ACC112 (cell line): ENCODE results near the gene CARD6.
"Not testable (repeated sequence)": the region's sequence is repeated elsewhere in the genome, so short reads cannot be mapped to it uniquely, and the experiment has no call there.

Source experiments
- H2AFZ ChIP-seq: fragments of 200-600 bp; sonication (generic); one replicate; pipeline ENCODE4 v1.6.0; 2017; ENCODE audit warnings: antibody characterized with exemption, low read length; ENCODE audit not compliant: unreplicated experiment
- H3K27ac ChIP-seq: fragments of 200-600 bp; sonication (generic); 2 replicates; pipeline ENCODE4 v1.5.1; 2014; ENCODE audit warnings: low read depth, mild to moderate bottlenecking, antibody characterized with exemption, low read length, moderate library complexity
- H3K27me3 ChIP-seq: fragments of 200-600 bp; sonication (generic); 2 replicates; pipeline ENCODE4 v1.6.1; 2014; ENCODE audit warnings: mild to moderate bottlenecking, antibody characterized with exemption, low read length, moderate library complexity, mixed read lengths; ENCODE audit not compliant: insufficient read depth
- H3K36me3 ChIP-seq: fragments of 200-600 bp; sonication (generic); 2 replicates; pipeline ENCODE4 v1.6.1; 2016; ENCODE audit warnings: mild to moderate bottlenecking, antibody characterized with exemption, low read length, moderate library complexity, mixed read lengths; ENCODE audit not compliant: insufficient read depth
- H3K4me1 ChIP-seq: fragments of 200-600 bp; sonication (generic); one replicate; pipeline ENCODE4 v1.6.1; 2016; ENCODE audit warnings: low read length, mixed read lengths; ENCODE audit not compliant: insufficient read depth, unreplicated experiment, control insufficient read depth
- H3K4me3 ChIP-seq: fragments of 200-600 bp; sonication (generic); 2 replicates; pipeline ENCODE4 v1.5.1; 2014; ENCODE audit warnings: mild to moderate bottlenecking, low read depth, low read length
- H3K79me2 ChIP-seq: fragments of 200-600 bp; sonication (generic); one replicate; pipeline ENCODE4 v1.6.0; 2016; ENCODE audit warnings: low read length; ENCODE audit not compliant: control insufficient read depth, unreplicated experiment, insufficient read depth

CARD6 gene, protein sequence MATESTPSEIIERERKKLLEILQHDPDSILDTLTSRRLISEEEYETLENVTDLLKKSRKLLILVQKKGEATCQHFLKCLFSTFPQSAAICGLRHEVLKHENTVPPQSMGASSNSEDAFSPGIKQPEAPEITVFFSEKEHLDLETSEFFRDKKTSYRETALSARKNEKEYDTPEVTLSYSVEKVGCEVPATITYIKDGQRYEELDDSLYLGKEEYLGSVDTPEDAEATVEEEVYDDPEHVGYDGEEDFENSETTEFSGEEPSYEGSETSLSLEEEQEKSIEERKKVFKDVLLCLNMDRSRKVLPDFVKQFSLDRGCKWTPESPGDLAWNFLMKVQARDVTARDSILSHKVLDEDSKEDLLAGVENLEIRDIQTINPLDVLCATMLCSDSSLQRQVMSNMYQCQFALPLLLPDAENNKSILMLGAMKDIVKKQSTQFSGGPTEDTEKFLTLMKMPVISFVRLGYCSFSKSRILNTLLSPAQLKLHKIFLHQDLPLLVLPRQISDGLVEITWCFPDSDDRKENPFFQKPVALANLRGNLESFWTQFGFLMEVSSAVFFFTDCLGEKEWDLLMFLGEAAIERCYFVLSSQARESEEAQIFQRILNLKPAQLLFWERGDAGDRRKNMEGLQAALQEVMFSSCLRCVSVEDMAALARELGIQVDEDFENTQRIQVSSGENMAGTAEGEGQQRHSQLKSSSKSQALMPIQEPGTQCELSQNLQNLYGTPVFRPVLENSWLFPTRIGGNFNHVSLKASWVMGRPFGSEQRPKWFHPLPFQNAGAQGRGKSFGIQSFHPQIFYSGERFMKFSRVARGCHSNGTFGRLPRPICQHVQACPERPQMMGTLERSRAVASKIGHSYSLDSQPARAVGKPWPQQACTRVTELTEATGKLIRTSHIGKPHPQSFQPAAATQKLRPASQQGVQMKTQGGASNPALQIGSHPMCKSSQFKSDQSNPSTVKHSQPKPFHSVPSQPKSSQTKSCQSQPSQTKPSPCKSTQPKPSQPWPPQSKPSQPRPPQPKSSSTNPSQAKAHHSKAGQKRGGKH

DNA sequence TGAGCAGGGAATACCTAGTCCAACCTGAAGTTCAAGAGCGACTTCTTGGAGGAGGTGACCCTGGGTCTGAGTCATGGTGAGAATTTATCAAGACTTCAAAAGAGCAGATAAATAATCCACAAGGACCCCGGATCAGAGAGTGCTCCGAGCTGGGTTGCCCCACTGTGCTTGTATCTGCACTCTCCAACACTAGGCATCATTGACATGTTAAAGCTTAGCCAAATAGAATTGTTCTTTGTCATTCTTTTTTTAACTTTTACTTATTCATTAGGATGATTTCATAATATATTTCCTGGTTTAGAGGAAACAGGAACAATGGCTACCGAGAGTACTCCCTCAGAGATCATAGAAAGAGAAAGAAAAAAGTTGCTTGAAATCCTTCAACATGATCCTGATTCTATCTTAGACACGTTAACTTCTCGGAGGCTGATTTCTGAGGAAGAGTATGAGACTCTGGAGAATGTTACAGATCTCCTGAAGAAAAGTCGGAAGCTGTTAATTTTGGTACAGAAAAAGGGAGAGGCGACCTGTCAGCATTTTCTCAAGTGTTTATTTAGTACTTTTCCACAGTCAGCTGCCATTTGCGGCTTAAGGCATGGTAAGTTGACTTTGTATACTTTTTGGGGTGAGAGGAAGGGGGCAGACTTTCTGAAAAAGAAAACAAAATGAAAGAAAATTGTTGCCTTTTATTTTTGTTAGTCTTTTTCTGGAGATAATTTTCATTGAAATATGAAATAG is at the start of gene CARD6:
TSS of gene CARD6 (plus strand) at position 300 of the 738 bp plus-strand sequence. CDS start at position 316, 16 bp downstream.
- peak within 1 kb of the TSS; percentile 79 for H3K4me3 ChIP-seq
- H3K4me1 ChIP-seq, result peaks cover 23% of the 10 kb centered on the region
- peaks cover 5% of the 10 kb centered on the region; the same call in 1 of the 2 replicates for H3K36me3 ChIP-seq
- no peaks in the 10 kb centered on the region for H3K27me3 ChIP-seq
- peaks cover 8% of the 10 kb centered on the region for H3K79me2 ChIP-seq
- peak within 1 kb of the TSS; percentile 77 for H3K27ac ChIP-seq
- H2AFZ ChIP-seq, result peak within 1 kb of the TSS; percentile 94

DNA sequence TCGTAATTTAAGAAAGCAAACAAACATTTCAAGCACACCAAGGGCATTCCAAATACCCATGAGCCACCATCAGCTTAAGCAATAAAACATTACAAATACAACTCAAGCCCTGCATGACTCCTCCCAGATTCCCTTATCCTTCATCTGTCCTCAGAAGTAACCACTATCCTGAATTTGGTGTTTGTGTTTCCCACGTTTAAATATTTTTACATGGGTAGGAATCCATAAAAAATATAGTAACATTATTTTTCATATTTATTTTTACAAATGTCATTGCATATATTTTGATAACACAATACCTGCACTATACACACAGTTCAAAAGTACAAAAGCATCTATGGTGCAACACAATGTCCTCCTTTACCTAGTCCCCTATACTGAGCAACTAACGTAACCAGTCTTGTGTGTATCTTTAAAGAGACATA is 49.4 kb upstream of the CARD6 start:
- peak overlapping the region; percentile 46 for H3K27ac ChIP-seq

DNA sequence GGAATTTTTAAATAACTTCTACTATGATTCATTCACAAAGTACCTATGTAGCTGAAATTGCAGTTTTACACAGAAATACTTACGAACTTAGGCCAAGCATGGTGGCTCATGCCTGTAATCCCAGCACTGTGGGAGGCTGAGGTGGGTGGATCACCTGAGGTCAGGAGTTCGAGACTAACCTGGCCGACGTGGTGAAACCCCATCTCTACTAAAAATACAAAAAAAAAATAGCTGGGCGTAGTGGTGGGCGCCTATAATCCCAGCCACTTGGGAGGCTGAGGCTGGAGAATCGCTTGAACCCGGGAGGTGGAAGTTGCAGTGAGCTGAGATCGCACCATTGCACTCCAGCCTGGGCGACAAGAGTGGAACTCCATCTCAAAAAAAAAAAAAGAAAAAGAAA is 48.5 kb upstream of the CARD6 start:
- Histone ChIP-seq H3K36me3 (peaks cover 16% of the 10 kb centered on the region), H3K4me1 (peaks cover 20% of the 10 kb centered on the region), H3K79me2 (peaks cover 97% of the 10 kb centered on the region)
- not testable (repeated sequence) for H3K27ac ChIP-seq, H3K4me3 ChIP-seq, H2AFZ ChIP-seq, H3K27me3 ChIP-seq

More for the DNA sequence above, 49.4 kb upstream of the CARD6 start:
- peaks cover 98% of the 10 kb centered on the region for H3K79me2 ChIP-seq
- H2AFZ ChIP-seq, result no peak overlapping the region
- peaks cover 20% of the 10 kb centered on the region for H3K4me1 ChIP-seq
- peak overlapping the region; percentile 55 for H3K4me3 ChIP-seq
- H3K27me3 ChIP-seq, result no peaks in the 10 kb centered on the region
- peaks cover 19% of the 10 kb centered on the region for H3K36me3 ChIP-seq

DNA sequence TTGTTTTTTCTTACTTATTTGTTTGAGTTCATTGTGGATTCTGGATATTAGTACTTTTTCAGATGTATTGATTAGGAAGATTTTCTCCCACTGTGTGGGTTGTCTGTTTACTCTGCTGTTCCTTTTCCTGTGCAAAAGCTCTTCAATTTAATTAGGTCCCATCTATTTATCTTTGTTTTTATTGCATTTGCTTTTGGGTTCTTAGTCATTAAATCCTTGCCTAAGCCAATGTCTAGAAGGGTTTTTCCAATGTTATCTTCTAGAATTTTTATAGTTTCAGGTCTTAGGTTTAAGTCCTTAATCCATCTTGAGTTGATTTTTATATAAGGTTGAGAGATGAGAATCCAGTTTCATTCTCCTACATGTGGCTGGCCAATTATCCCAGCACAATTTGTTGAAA is 46.8 kb upstream of the CARD6 start:
- H3K79me2 ChIP-seq, result peaks cover 81% of the 10 kb centered on the region
- H3K27me3 ChIP-seq, H2AFZ ChIP-seq, H3K36me3 ChIP-seq, H3K4me3 ChIP-seq, H3K27ac ChIP-seq: not testable (repeated sequence)
- peaks cover 20% of the 10 kb centered on the region for H3K4me1 ChIP-seq

DNA sequence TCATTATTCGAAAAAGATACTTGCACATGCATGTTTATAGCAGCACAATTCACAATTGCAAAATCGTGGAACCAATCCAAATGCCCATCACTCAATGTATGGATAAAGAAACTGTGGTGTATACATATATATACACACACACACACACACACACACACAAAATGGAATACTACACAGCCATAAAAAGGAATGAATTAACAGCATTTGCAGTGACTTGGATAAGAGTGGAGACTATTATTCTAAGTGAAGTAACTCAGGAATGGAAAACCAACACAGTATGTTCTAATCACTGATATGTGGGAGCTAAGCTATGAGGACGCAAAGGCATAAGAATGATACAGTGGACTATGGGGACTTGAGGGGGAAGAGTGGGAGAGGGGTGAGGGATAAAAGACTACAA is 46.3 kb upstream of the CARD6 start:
- not testable (repeated sequence) for H2AFZ ChIP-seq, H3K27me3 ChIP-seq, H3K27ac ChIP-seq, H3K4me3 ChIP-seq, H3K36me3 ChIP-seq
- peaks cover 20% of the 10 kb centered on the region for H3K4me1 ChIP-seq
- peaks cover 75% of the 10 kb centered on the region for H3K79me2 ChIP-seq

DNA sequence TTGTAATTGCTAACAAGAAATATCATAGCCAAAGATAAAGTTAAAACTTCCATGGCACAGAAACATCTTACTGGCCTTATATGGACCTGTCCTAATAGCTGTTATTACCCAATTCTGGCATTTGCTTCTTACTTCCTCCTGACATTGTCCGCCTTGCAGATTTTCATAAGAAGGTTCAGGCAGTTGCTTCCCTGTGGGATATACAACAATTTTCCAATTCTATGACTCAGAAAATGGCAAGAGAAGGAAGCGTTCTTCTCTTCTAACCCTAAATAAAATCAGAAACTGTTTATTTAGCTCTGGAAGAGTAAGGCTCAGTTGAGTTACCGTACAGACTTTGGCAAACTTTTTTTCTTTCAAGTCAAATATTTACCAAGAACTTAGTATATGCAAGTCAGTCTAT is 44.7 kb upstream of the CARD6 start:
- H3K36me3 ChIP-seq, result no peaks in the 10 kb centered on the region; the same call in 1 of the 2 replicates
- H3K27me3 ChIP-seq, result no peaks in the 10 kb centered on the region
- H3K27ac ChIP-seq, result peak overlapping the region; percentile 90
- peaks cover 13% of the 10 kb centered on the region for H3K4me1 ChIP-seq
- H3K79me2 ChIP-seq, result peaks cover 60% of the 10 kb centered on the region
- H2AFZ ChIP-seq, result no peak overlapping the region
- peak overlapping the region; percentile 90 for H3K4me3 ChIP-seq

DNA sequence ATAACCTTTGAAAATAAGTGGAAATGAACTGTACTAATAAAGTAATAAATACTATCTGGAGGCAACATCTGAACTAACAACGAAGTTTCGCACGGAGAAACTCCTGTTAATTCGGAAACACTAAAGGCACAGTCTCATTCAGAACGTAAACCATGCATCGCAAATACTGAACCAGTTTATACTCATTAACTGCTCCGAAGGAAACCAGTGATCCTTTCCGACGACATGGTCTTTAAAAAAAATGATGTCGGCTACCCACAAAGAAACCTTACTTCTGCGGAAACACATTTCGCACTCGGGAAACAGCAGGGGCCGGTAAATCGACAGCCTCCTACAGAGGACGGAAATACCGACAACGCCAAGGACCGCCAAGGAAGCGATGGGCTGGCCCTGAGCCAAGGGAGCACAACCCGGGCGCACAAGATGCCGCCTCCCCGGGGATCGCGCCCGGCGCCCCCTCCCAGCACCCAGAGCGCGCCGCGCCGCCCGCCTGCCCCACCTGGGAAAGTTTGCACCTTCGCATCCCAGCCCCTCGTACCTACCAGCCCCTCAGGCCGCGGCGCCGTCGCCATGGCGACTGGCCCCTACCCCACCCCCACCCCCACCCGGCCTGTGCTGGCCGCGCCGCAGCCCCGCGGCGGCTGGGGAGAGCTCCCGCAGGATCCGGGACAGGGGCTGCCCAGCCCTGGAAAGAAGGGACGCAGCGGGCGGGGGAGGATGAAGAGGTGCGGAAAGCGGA is 43.7 kb upstream of the CARD6 start:
- Histone ChIP-seq H2AFZ (peak overlapping the region; percentile 90), H3K79me2 (peaks cover 51% of the 10 kb centered on the region)

DNA sequence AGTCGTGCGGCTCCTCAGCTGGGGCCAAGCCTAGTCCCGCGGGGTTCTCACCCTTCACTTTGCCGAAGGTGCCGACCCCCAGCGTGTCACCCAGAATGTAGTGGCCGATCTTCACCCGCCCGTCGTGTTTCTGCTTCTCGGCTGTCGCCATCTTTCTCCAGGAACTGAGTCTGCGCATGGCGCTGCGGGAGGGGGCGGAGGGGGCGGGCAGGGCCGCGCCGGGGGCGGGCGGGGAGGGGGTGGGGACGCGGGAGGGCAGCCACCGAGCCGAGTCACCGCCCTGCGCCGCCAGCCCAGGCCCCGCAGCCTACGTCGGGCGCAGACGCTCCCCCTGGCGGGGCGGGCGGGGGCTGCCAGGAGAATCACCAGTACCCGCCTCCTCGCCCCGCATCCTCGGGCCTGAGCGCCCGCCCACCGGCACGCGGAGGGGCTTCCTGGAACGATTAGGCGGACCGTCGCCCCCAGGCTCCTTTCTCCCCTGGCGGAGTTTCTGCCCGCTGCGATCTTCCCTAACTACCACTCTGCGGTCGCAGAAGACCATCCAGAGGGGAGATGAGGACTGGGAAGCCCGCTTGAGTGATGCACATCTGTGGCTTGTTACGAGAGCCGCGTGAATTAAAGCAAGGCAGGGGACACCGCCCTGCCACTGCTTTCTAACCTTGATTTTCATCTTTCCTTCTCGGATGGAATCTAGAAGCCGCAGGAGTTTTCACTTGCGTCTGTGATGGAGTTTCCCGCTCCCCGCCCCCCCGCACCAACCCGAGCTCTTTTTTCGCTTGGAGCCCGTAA is 43.0 kb upstream of the CARD6 start, which contains the start of gene PRKAA1:
TSS of gene PRKAA1 (minus strand) at position 363 of the 789 bp plus-strand sequence. CDS start at position 178, 185 bp downstream.
- H3K4me3 ChIP-seq, result peak within 1 kb of the TSS; percentile 90
- peaks cover 7% of the 10 kb centered on the region for H3K4me1 ChIP-seq
- peak within 1 kb of the TSS; percentile 95 for H2AFZ ChIP-seq
- H3K27me3 ChIP-seq, result no peaks in the 10 kb centered on the region
- peaks cover 43% of the 10 kb centered on the region for H3K79me2 ChIP-seq
- H3K27ac ChIP-seq, result peak within 1 kb of the TSS; percentile 90
- no peaks in the 10 kb centered on the region; the same call in 1 of the 2 replicates for H3K36me3 ChIP-seq

More for the DNA sequence above, 43.7 kb upstream of the CARD6 start:
- peaks cover 7% of the 10 kb centered on the region for H3K4me1 ChIP-seq
- H3K36me3 ChIP-seq, result no peaks in the 10 kb centered on the region; the same call in 1 of the 2 replicates
- peak overlapping the region; percentile 90 for H3K4me3 ChIP-seq
- H3K27me3 ChIP-seq, result no peaks in the 10 kb centered on the region
- H3K27ac ChIP-seq, result peak overlapping the region; percentile 90

DNA sequence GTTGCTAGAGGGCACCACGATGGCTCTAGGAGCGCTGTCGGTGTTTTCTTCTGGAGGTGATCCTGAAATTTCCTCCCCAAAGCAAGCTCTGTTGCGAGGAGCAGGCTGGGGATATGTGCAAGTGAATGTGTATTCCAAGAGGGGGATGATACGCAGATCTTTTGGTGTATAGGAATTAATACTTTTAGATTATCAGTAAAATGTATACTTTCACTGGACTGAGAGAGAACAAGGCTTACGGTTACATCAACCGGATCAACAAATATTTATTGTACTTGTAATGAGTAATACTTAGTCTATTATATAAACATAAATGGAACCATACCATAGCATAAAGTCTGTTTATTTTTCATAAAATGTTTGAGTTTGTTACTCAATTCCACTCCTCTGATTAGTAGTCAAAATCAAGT is 42.4 kb upstream of the CARD6 start:
- Histone ChIP-seq H3K4me1 (peaks cover 7% of the 10 kb centered on the region), H3K79me2 (peaks cover 37% of the 10 kb centered on the region), H2AFZ (peak overlapping the region; percentile 95), H3K27ac (peak overlapping the region; percentile 84), H3K27me3 (no peaks in the 10 kb centered on the region), H3K4me3 (peak overlapping the region; percentile 90), H3K36me3 (no peaks in the 10 kb centered on the region; the same call in 1 of the 2 replicates)
